Thoracic aorta (tissue), 2 donors: ENCODE measurements around the gene TTC7B. TPM values are rescaled to one million over a fixed set of nuclear protein-coding genes. Genes with fewer than 3 reads are reported as not detected.

Experiments
- ATAC-seq: fragments of 150-250 bp; one replicate; pipeline ENCODE4 v1.8.0; 2017; ENCODE audit warnings: low read depth; ENCODE audit not compliant: insufficient number of reproducible peaks, low FRiP score
- DNase-seq: peaks from one replicate; pipeline ENCODE4 v3.0.0-alpha.2; 2020; ENCODE audit warnings: low spot score
- H3K27ac ChIP-seq, 2 donors: fragments of 200-600 bp; sonication (generic); 1 replicate in 1 of 2; 2 replicates in 1 of 2; pipeline ENCODE4 v1.5.1; 2016; ENCODE audit warnings: mild to moderate bottlenecking in 2 of 2, moderate library complexity in 2 of 2
- H3K27me3 ChIP-seq: fragments of 200-600 bp; sonication (generic); replicated peaks from 2 replicates; pipeline ENCODE4 v1.6.0; 2016; ENCODE audit warnings: mild to moderate bottlenecking; ENCODE audit not compliant: insufficient read depth
- H3K36me3 ChIP-seq: fragments of 200-600 bp; sonication (generic); one replicate; pipeline ENCODE4 v1.5.1; 2016
- H3K4me1 ChIP-seq, 2 donors: fragments of 200-600 bp; sonication (generic); 1 replicate in 1 of 2; 2 replicates in 1 of 2; pipeline versions ENCODE4 v1.5.1 to v1.6.0; 2016; ENCODE audit warnings: low read depth in 2 of 2, mild to moderate bottlenecking in 1 of 2; ENCODE audit not compliant: control insufficient read depth in 1 of 2
- H3K4me3 ChIP-seq: fragments of 200-600 bp; sonication (generic); 2 replicates; pipeline ENCODE4 v1.5.1; 2016; ENCODE audit warnings: mild to moderate bottlenecking
- H3K9me3 ChIP-seq: fragments of 200-600 bp; sonication (generic); 2 replicates; pipeline ENCODE4 v1.5.1; 2016
- CTCF ChIP-seq: fragments of 200-600 bp; sonication (generic); IDR thresholded peaks from one replicate; pipeline ENCODE4 v1.5.1; 2019; ENCODE audit warnings: antibody characterized with exemption
- total RNA-seq, 2 donors: library from RNA; depleted of rRNA; stranded (reverse); fragments of >200 nt; gene quantifications; one replicate each; pipeline versions ENCODE4 v1.1.0 to v1.2.3, GENCODE V29; 2016

The TTC7B gene
- total RNA-seq, 2 donors from 2014 or later, result 38.9 to 56.3 TPM

GRCh38 chr14:90621201-90621600 lies 195.0 kb downstream of the TTC7B start:
- TF ChIP-seq CTCF, result no peak
- peaks cover 5 to 25% of the 10 kb centered on the region in 2 donors for H3K4me1 ChIP-seq
- H3K4me3 ChIP-seq, result no peak overlapping the region
- no peaks in the 10 kb centered on the region for H3K9me3 ChIP-seq
- DNase-seq, result no peak
- H3K36me3 ChIP-seq, result no peaks in the 10 kb centered on the region
- no peak for ATAC-seq
- no peak overlapping the region for H3K27ac ChIP-seq
- H3K27me3 ChIP-seq, result no peaks in the 10 kb centered on the region

- Histone ChIP-seq H3K36me3 (no peaks in the 10 kb centered on the region), H3K9me3 (no peaks in the 10 kb centered on the region), H3K4me3 (no peak overlapping the region), H3K27me3 (no peaks in the 10 kb centered on the region), H3K27ac (no peak overlapping the region), H3K4me1 (peaks cover 11 to 25% of the 10 kb centered on the region in 2 donors)
- DNase-seq (no peak), ATAC-seq (no peak)
- TF ChIP-seq CTCF, result no peak
These were observed 195.6 kb downstream of the TTC7B start for GRCh38 chr14:90620568-90621077.

- H3K9me3 ChIP-seq, result no peaks in the 10 kb centered on the region
- TF ChIP-seq CTCF, result no peak
- no peak overlapping the region for H3K27ac ChIP-seq
- H3K36me3 ChIP-seq, result no peaks in the 10 kb centered on the region
- peaks cover 17 to 26% of the 10 kb centered on the region in 2 donors for H3K4me1 ChIP-seq
- ATAC-seq (no peak), DNase-seq (no peak)
- no peaks in the 10 kb centered on the region for H3K27me3 ChIP-seq
- H3K4me3 ChIP-seq, result no peak overlapping the region
These were observed 196.3 kb downstream of the TTC7B start for GRCh38 chr14:90619911-90620310.

GRCh38 chr14:90617961-90618360 lies 198.3 kb downstream of the TTC7B start:
- Histone ChIP-seq H3K36me3 (no peaks in the 10 kb centered on the region), H3K9me3 (no peaks in the 10 kb centered on the region), H3K4me3 (no peak overlapping the region), H3K27ac (no peak overlapping the region), H3K27me3 (no peaks in the 10 kb centered on the region), H3K4me1 (peaks cover 14 to 20% of the 10 kb centered on the region in 2 donors)
- TF ChIP-seq CTCF, result no peak
- ATAC-seq (no peak), DNase-seq (no peak)

GRCh38 chr14:90616881-90617280 lies 199.3 kb downstream of the TTC7B start:
- TF ChIP-seq CTCF, result no peak
- no peak overlapping the region for H3K27ac ChIP-seq
- no peaks in the 10 kb centered on the region for H3K36me3 ChIP-seq
- no peaks in the 10 kb centered on the region for H3K9me3 ChIP-seq
- H3K4me1 ChIP-seq, result peaks cover 14 to 20% of the 10 kb centered on the region in 2 donors
- H3K27me3 ChIP-seq, result no peaks in the 10 kb centered on the region
- ATAC-seq, result no peak
- no peak for DNase-seq
- no peak overlapping the region for H3K4me3 ChIP-seq
